H9 (cell line): Measurements from ENCODE around the gene ZNF146. TPM values are rescaled to one million over a fixed set of nuclear protein-coding genes. Genes with fewer than 3 reads are reported as not detected.

Experiments
- DNase-seq: peaks from one replicate; pipeline ENCODE4 v3.0.0-alpha.2; 2017
- H2AFZ ChIP-seq: one replicate; pipeline ENCODE4 v1.6.1; 2013; ENCODE audit warnings: mild to moderate bottlenecking, low read length, control low read depth, moderate library complexity
- H2AK5ac ChIP-seq: 2 replicates; pipeline ENCODE4 v1.6.1; 2013; ENCODE audit warnings: low read length, control low read depth, mixed read lengths; ENCODE audit not compliant: insufficient read length
- H2BK120ac ChIP-seq: one replicate; pipeline ENCODE4 v1.6.1; 2013; ENCODE audit warnings: low read depth, mild to moderate bottlenecking, low read length, control low read depth, inconsistent platforms; ENCODE audit not compliant: poor library complexity, severe bottlenecking
- H2BK12ac ChIP-seq: 2 replicates; pipeline ENCODE4 v1.6.1; 2013; ENCODE audit warnings: low read length, control low read depth, mixed read lengths, low read depth; ENCODE audit not compliant: insufficient read length
- H2BK15ac ChIP-seq: 2 replicates; pipeline ENCODE4 v1.6.1; 2013; ENCODE audit warnings: low read depth, low read length, control low read depth
- H2BK20ac ChIP-seq: one replicate; pipeline ENCODE4 v1.6.1; 2013; ENCODE audit warnings: low read depth, mild to moderate bottlenecking, low read length, control low read depth, inconsistent platforms; ENCODE audit not compliant: poor library complexity, severe bottlenecking
- H2BK5ac ChIP-seq: 2 replicates; pipeline ENCODE4 v1.6.1; 2013; ENCODE audit warnings: low read length, control low read depth, mixed read lengths; ENCODE audit not compliant: insufficient read length
- H3K14ac ChIP-seq: 2 replicates; pipeline ENCODE4 v1.6.1; 2013; ENCODE audit warnings: low read length, control low read depth; ENCODE audit not compliant: insufficient read depth
- H3K18ac ChIP-seq: 2 replicates; pipeline ENCODE4 v1.6.1; 2013; ENCODE audit warnings: low read depth, mild to moderate bottlenecking, mixed read lengths, low read length, control low read depth; ENCODE audit not compliant: insufficient read length
- H3K23ac ChIP-seq: 2 replicates; pipeline ENCODE4 v1.6.1; 2013; ENCODE audit warnings: low read length, control low read depth, mixed read lengths, low read depth; ENCODE audit not compliant: insufficient read length
- H3K23me2 ChIP-seq: 2 replicates; pipeline ENCODE4 v1.6.1; 2013; ENCODE audit warnings: low read depth, mild to moderate bottlenecking, mixed read lengths, low read length, control low read depth; ENCODE audit not compliant: insufficient read length, poor library complexity, severe bottlenecking
- H3K27ac ChIP-seq: 2 replicates; pipeline ENCODE4 v1.5.1; 2013; ENCODE audit warnings: low read length, control low read depth, mixed read lengths, low read depth; ENCODE audit not compliant: insufficient read length
- H3K27me3 ChIP-seq: 2 replicates; pipeline ENCODE4 v1.6.1; 2013; ENCODE audit warnings: low read length, control low read depth, inconsistent platforms; ENCODE audit not compliant: insufficient read depth
- H3K4ac ChIP-seq: 2 replicates; pipeline ENCODE4 v1.6.1; 2013; ENCODE audit warnings: low read depth, mild to moderate bottlenecking, control low read depth, inconsistent platforms, low read length, moderate library complexity
- H3K4me1 ChIP-seq: 2 replicates; pipeline ENCODE4 v1.6.1; 2013; ENCODE audit warnings: low read length, control low read depth, inconsistent platforms; ENCODE audit not compliant: insufficient read depth
- H3K4me2 ChIP-seq: 2 replicates; pipeline ENCODE4 v1.6.1; 2013; ENCODE audit warnings: low read length, control low read depth, mixed read lengths; ENCODE audit not compliant: insufficient read length, insufficient read depth
- H3K56ac ChIP-seq: 2 replicates; pipeline ENCODE4 v1.6.1; 2013; ENCODE audit warnings: low read depth, mild to moderate bottlenecking, mixed read lengths, low read length, control low read depth; ENCODE audit not compliant: insufficient read length
- H3K79me1 ChIP-seq: 2 replicates; pipeline ENCODE4 v1.6.1; 2013; ENCODE audit warnings: low read depth, mild to moderate bottlenecking, moderate library complexity, low read length, control low read depth, inconsistent platforms; ENCODE audit not compliant: insufficient read depth, poor library complexity, severe bottlenecking
- H3K79me2 ChIP-seq: 2 replicates; pipeline ENCODE4 v1.6.1; 2013; ENCODE audit warnings: low read length, control low read depth, inconsistent platforms; ENCODE audit not compliant: insufficient read depth
- H3K9ac ChIP-seq: 2 replicates; pipeline ENCODE4 v1.6.1; 2013; ENCODE audit warnings: low read length, control low read depth, mixed read lengths; ENCODE audit not compliant: insufficient read length; ENCODE audit errors: extremely low read depth
- H3K9me3 ChIP-seq: one replicate; pipeline ENCODE4 v1.6.1; 2013; ENCODE audit warnings: low read depth, low read length, inconsistent platforms; ENCODE audit not compliant: control insufficient read depth
- H3T11ph ChIP-seq: one replicate; pipeline ENCODE4 v1.6.1; 2013; ENCODE audit warnings: mild to moderate bottlenecking, low read length, control low read depth, inconsistent platforms
- H4K20me1 ChIP-seq: one replicate; pipeline ENCODE4 v1.6.1; 2013; ENCODE audit not compliant: control insufficient read depth, insufficient read length, insufficient read depth
- H4K5ac ChIP-seq: 2 replicates; pipeline ENCODE4 v1.6.1; 2013; ENCODE audit warnings: low read depth, mild to moderate bottlenecking, mixed read lengths, low read length, control low read depth; ENCODE audit not compliant: insufficient read length
- H4K8ac ChIP-seq: replicated peaks from 2 replicates; pipeline ENCODE4 v1.6.1; 2013; ENCODE audit warnings: low read length, control low read depth, mixed read lengths, low read depth; ENCODE audit not compliant: insufficient read length
- H4K91ac ChIP-seq: 2 replicates; pipeline ENCODE4 v1.6.1; 2013; ENCODE audit warnings: low read depth, mild to moderate bottlenecking, moderate library complexity, mixed read lengths, low read length, control low read depth; ENCODE audit not compliant: insufficient read length
- H3K27ac Mint-ChIP-seq, 3 experiments: 2 replicates in 2 of 3; 3 replicates in 1 of 3; pipeline ENCODE4 v1.8.0; 2020 to 2021; ENCODE audit warnings: mixed read lengths in 3 of 3, mild to moderate bottlenecking in 1 of 3, moderate library complexity in 1 of 3
- H3K27me3 Mint-ChIP-seq: 2 replicates; pipeline ENCODE4 v1.8.0; 2021; ENCODE audit warnings: low read depth, mild to moderate bottlenecking, moderate library complexity, mixed read lengths
- H3K36me3 Mint-ChIP-seq, 3 experiments: 2 replicates in 2 of 3; 3 replicates in 1 of 3; pipeline ENCODE4 v1.8.0; 2020 to 2021; ENCODE audit warnings: low read depth in 3 of 3, mixed read lengths in 3 of 3; ENCODE audit not compliant: insufficient read depth in 1 of 3
- H3K4me1 Mint-ChIP-seq, 2 experiments: 2 replicates each; pipeline ENCODE4 v1.8.0; 2020; ENCODE audit warnings: mixed read lengths in 2 of 2
- H3K4me3 Mint-ChIP-seq, 2 experiments: 2 replicates in 1 of 2; 3 replicates in 1 of 2; pipeline ENCODE4 v1.8.0; 2020 to 2021; ENCODE audit warnings: mild to moderate bottlenecking in 2 of 2, mixed read lengths in 2 of 2, moderate library complexity in 1 of 2
- H3K9me3 Mint-ChIP-seq, 2 experiments: 2 replicates in 1 of 2; 3 replicates in 1 of 2; pipeline ENCODE4 v1.8.0; 2020; ENCODE audit warnings: mild to moderate bottlenecking in 2 of 2, mixed read lengths in 2 of 2, moderate library complexity in 1 of 2
- CTCF ChIP-seq: fragments of 200-600 bp; sonication (generic); conservative IDR thresholded peaks from 3 replicates; pipeline ENCODE4 v1.8.0; 2021; ENCODE audit warnings: antibody characterized with exemption, mild to moderate bottlenecking
- WGBS: extraction: QIAGEN DNeasy Blood & Tissue Kit; methylation state at CpG from one replicate; pipeline ENCODE4 v1.1.7; 2013; ENCODE audit warnings: missing lambda C conversion rate, low lambda C conversion rate, mixed read lengths; ENCODE audit not compliant: insufficient read length; ENCODE audit errors: extremely low coverage; 5-methylcytosine and 5-hydroxymethylcytosine counted together
- total RNA-seq: library from RNA; stranded (reverse); gene quantifications from 2 replicates; pipeline ENCODE4 v1.2.1, GENCODE V29; 2021

The ZNF146 gene
- total RNA-seq, 1 experiment from 2014 or later = 166 TPM

DNA sequence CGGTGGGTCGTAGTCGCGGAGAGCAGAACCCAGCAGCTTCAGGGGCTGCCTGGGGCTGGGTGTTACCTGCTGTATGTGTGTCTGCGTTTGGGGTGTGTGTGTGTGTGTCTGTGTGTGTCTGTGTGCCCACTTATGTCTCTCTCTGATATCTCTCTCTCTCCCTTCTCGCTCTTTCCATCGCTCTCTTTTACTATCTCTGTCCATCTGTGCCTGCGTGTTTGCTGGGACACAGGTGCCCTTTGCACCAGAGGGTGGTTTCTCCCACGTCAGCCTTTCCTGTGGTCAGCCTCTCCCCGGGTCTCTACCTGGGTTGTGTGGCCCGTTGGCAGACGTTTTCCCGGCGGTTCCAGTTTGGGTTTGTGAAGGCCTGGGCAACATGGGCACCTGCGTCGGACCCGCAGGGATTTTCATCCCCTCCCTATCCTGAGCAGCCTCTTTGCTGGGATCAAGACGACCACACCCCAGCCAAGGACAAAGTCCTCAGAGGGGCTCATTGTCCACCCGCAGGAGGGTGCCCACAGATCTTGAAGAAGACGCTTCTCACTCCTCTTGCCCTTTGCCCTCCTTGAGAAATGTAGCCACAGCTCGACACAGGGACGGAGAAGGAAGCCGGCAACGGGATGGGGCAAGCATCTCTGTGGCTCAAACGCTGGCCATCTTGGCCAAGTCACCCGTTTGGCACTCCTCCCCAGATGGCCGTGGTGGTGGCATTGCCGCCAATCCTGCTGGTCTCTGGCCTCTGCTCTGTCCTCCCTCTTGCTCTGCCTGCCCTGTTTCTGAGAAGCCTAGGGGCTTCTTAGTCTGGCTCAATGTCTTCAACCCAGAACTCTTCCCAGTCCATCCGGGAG is 43.3 kb downstream of the ZNF146 start:
- TF ChIP-seq CTCF = no peak
- peaks cover 12 to 26% of the 10 kb centered on the region in 2 experiments for H3K9me3 Mint-ChIP-seq
- Histone ChIP-seq H2BK20ac (no peak overlapping the region), H3K4ac (no peak overlapping the region), H3K56ac (no peak overlapping the region), H3K27me3 (no peaks in the 10 kb centered on the region; the same call in 1 of the 2 replicates), H2BK120ac (no peak overlapping the region), H4K20me1 (no peaks in the 10 kb centered on the region), H2AK5ac (no peak overlapping the region), H3K23ac (no peak overlapping the region), H3K4me1 (no peaks in the 10 kb centered on the region), H3K27ac (no peak overlapping the region), H3K4me2 (peak overlapping the region; percentile 51), H3T11ph (no peak overlapping the region), H4K8ac (no peak overlapping the region), H2BK5ac (no peak overlapping the region), H4K5ac (no peak overlapping the region), H3K9me3 (peaks cover 10% of the 10 kb centered on the region), H3K9ac (no peak overlapping the region), H3K79me1 (no peaks in the 10 kb centered on the region), H3K18ac (no peak overlapping the region), H3K14ac (no peak overlapping the region; the same call in 1 of the 2 replicates), H4K91ac (no peak overlapping the region), H2BK15ac (no peak overlapping the region), H3K79me2 (no peaks in the 10 kb centered on the region), H2AFZ (no peak overlapping the region), H2BK12ac (no peak overlapping the region), H3K23me2 (peaks cover 5% of the 10 kb centered on the region)
- no peak for DNase-seq
- WGBS = no CpG with 5 or more reads among the region's 29 CpGs
- no peak overlapping the region for H3K27ac Mint-ChIP-seq
- H3K4me1 Mint-ChIP-seq = peaks cover 22 to 31% of the 10 kb centered on the region in 2 experiments
- H3K4me3 Mint-ChIP-seq = peak overlapping the region; percentile 83 to 88
- peaks cover 9 to 40% (median 37%) of the 10 kb centered on the region in 3 experiments for H3K36me3 Mint-ChIP-seq
- H3K27me3 Mint-ChIP-seq = peaks cover 24% of the 10 kb centered on the region
